GM23338 (cell line): ENCODE data around the gene VAMP7.

Source experiments
- CREB1 ChIP-seq: fragments of 250-450 bp; sonication (Bioruptor Pico); IDR thresholded peaks from 2 replicates; pipeline ENCODE4 v1.5.0; 2020; ENCODE audit warnings: low read depth, mild to moderate bottlenecking, moderate library complexity
- CTCF ChIP-seq, 2 experiments: fragments of 200-600 bp in 1 of 2; sonication (generic) in 1 of 2; conservative IDR thresholded peaks; 2 replicates each; pipeline versions ENCODE4 v1.5.1 to v1.6.1; 2016 to 2017; ENCODE audit warnings: antibody characterized with exemption in 2 of 2, low read depth in 2 of 2, mild to moderate bottlenecking in 2 of 2, moderate library complexity in 1 of 2
- ETS1 ChIP-seq: IDR thresholded peaks from 2 replicates; pipeline ENCODE4 v1.6.1; 2016; ENCODE audit warnings: antibody characterized with exemption
- EZH2 ChIP-seq: fragments of 200-600 bp; sonication (generic); IDR thresholded peaks from one replicate; pipeline ENCODE4 v1.8.0; 2017; ENCODE audit warnings: antibody characterized with exemption, mild to moderate bottlenecking, low read depth; ENCODE audit not compliant: unreplicated experiment
- EZH2phosphoT487 ChIP-seq: fragments of 200-600 bp; sonication (generic); IDR thresholded peaks from one replicate; pipeline ENCODE4 v1.8.1; 2018; ENCODE audit warnings: antibody characterized with exemption; ENCODE audit not compliant: unreplicated experiment
- JUNB ChIP-seq: IDR thresholded peaks from one replicate; pipeline ENCODE4 v1.6.1; 2016; ENCODE audit warnings: antibody characterized with exemption; ENCODE audit not compliant: unreplicated experiment
- NANOG ChIP-seq: IDR thresholded peaks from 2 replicates; pipeline ENCODE4 v1.6.1; 2016; ENCODE audit warnings: antibody characterized with exemption, borderline replicate concordance
- POLR2AphosphoS5 ChIP-seq: IDR thresholded peaks from 2 replicates; pipeline ENCODE4 v1.6.1; 2016; ENCODE audit warnings: antibody characterized with exemption, low read depth
- REST ChIP-seq: IDR thresholded peaks from one replicate; pipeline ENCODE4 v1.6.1; 2018; ENCODE audit warnings: antibody characterized with exemption; ENCODE audit not compliant: unreplicated experiment
- ZNF331 ChIP-seq: fragments of 250-450 bp; sonication (Bioruptor Pico); IDR thresholded peaks from 2 replicates; pipeline ENCODE4 v1.5.0; 2020; ENCODE audit warnings: low read depth, mild to moderate bottlenecking, moderate library complexity
- ZNF462 ChIP-seq: fragments of 250-450 bp; sonication (Bioruptor Pico); IDR thresholded peaks from 2 replicates; pipeline ENCODE4 v1.5.0; 2020; ENCODE audit warnings: mild to moderate bottlenecking, moderate library complexity

- no peak for TF ChIP-seq POLR2AphosphoS5
- no peak for TF ChIP-seq CTCF (conservative IDR thresholded peaks at IDR 0.05; ENCODE audit: low read depth in 2 of 2)
- no peak for TF ChIP-seq REST
- no peak for TF ChIP-seq EZH2
- no peak for TF ChIP-seq CREB1 (CRISPR knock-in tag)
- TF ChIP-seq JUNB, result no peak
- no peak for TF ChIP-seq EZH2phosphoT487
- no peak for TF ChIP-seq ZNF462 (CRISPR knock-in tag)
- no peak for TF ChIP-seq ETS1
- TF ChIP-seq NANOG, result no peak
- no peak for TF ChIP-seq ZNF331 (CRISPR knock-in tag)
Measured at GRCh38 chrX:155956649-155957048, 75.5 kb downstream of the VAMP7 start.
